B cell (primary cell): ENCODE results near the gene COQ2. TPM values are rescaled to one million over a fixed set of nuclear protein-coding genes. Genes with fewer than 3 reads are reported as not detected.

Source experiments
- ATAC-seq: fragments of 200-7000 bp; cut with Tn5 transposase; one replicate; pipeline ENCODE4 v1.10.0; 2021; ENCODE audit warnings: low read depth, mild to moderate bottlenecking, moderate number of reproducible peaks, moderate library complexity
- CTCF ChIA-PET: fragments of 350-600 bp; sonication (Branson Sonifier 250); formaldehyde crosslinking; loops from one replicate; lab custom pipeline; 2021; ENCODE audit warnings: antibody characterized with exemption, inconsistent platforms; lab: Charles Lee
- POLR2A ChIA-PET: fragments of 350-600 bp; sonication (Branson Sonifier 250); formaldehyde crosslinking; loops from one replicate; lab custom pipeline; 2021; ENCODE audit warnings: antibody characterized with exemption; lab: Charles Lee
- DNase-seq: peaks from one replicate; pipeline ENCODE4 v3.0.0; 2013
- H2AFZ ChIP-seq: 2 replicates; pipeline ENCODE4 v1.6.1; 2012; ENCODE audit warnings: mild to moderate bottlenecking, low read depth, low read length; ENCODE audit not compliant: insufficient read depth, poor library complexity, severe bottlenecking
- H3K27ac ChIP-seq, 2 donors: 1 replicate in 1 of 2; 2 replicates in 1 of 2; pipeline ENCODE4 v1.5.1; 2012 to 2013; ENCODE audit warnings: low read length in 2 of 2, mild to moderate bottlenecking in 2 of 2, moderate library complexity in 1 of 2
- H3K27me3 ChIP-seq, 4 experiments: fragments of 200-600 bp in 1 of 4; sonication (generic) in 1 of 4; replicated peaks in 1 of 4; 1 replicate in 2 of 4; 2 replicates in 2 of 4; pipeline versions ENCODE4 v1.6.1 to v1.7.0; 2013 to 2016; ENCODE audit warnings: low read length in 3 of 4, mild to moderate bottlenecking in 2 of 4, mixed read lengths in 1 of 4, moderate library complexity in 1 of 4; ENCODE audit not compliant: insufficient read depth in 4 of 4, control insufficient read depth in 3 of 4; ENCODE audit errors: control extremely low read depth in 1 of 4
- H3K36me3 ChIP-seq, 2 experiments: replicated peaks in 1 of 2; 1 replicate in 1 of 2; 2 replicates in 1 of 2; pipeline versions ENCODE4 v1.6.1 to v1.7.1; 2013; ENCODE audit warnings: low read length in 1 of 2; ENCODE audit not compliant: insufficient read depth in 2 of 2, control insufficient read depth in 1 of 2; ENCODE audit errors: control extremely low read depth in 1 of 2, extremely low read depth in 1 of 2
- H3K4me1 ChIP-seq, 2 donors: fragments of 200-600 bp in 1 of 2; sonication (generic) in 1 of 2; 1 replicate in 1 of 2; 2 replicates in 1 of 2; pipeline versions ENCODE4 v1.5.1 to v1.6.1; 2013 to 2017; ENCODE audit warnings: low read length in 2 of 2; ENCODE audit not compliant: control insufficient read depth in 2 of 2, insufficient read depth in 2 of 2
- H3K4me2 ChIP-seq: replicated peaks from 2 replicates; pipeline ENCODE3; 2012; ENCODE audit warnings: mild to moderate bottlenecking, low read depth, low read length; ENCODE audit not compliant: poor library complexity, severe bottlenecking
- H3K4me3 ChIP-seq, 5 experiments: fragments of 200-600 bp in 1 of 5; sonication (generic) in 1 of 5; 1 replicate in 3 of 5; 2 replicates in 2 of 5; pipeline versions ENCODE4 v1.5.1 to v1.7.0; 2011 to 2016; ENCODE audit warnings: low read length in 4 of 5, mild to moderate bottlenecking in 4 of 5, low read depth in 2 of 5, control low read depth in 1 of 5, moderate library complexity in 1 of 5; ENCODE audit not compliant: insufficient read depth in 1 of 5; ENCODE audit errors: control extremely low read depth in 1 of 5, extremely low read depth in 1 of 5
- H3K79me2 ChIP-seq: fragments of 200-600 bp; sonication (generic); one replicate; pipeline ENCODE4 v1.6.0; 2016; ENCODE audit warnings: low read length; ENCODE audit not compliant: control insufficient read depth, insufficient read depth
- H3K9ac ChIP-seq: fragments of 200-600 bp; sonication (generic); 2 replicates; pipeline ENCODE4 v1.6.1; 2017; ENCODE audit warnings: mild to moderate bottlenecking, low read length, moderate library complexity
- H3K9me3 ChIP-seq, 3 donors: one replicate each; pipeline versions ENCODE4 v1.6.1 to v1.7.1; 2013; ENCODE audit warnings: low read length in 2 of 3; ENCODE audit not compliant: control insufficient read depth in 2 of 3, insufficient read depth in 1 of 3; ENCODE audit errors: control extremely low read depth in 1 of 3
- H4K20me1 ChIP-seq: 2 replicates; pipeline ENCODE4 v1.6.0; 2012; ENCODE audit warnings: mild to moderate bottlenecking, low read length; ENCODE audit not compliant: insufficient read depth, control insufficient read depth, poor library complexity, severe bottlenecking
- H3K27ac Mint-ChIP-seq: one replicate; pipeline ENCODE4 v1.8.0; 2021; ENCODE audit warnings: mixed read lengths
- H3K27me3 Mint-ChIP-seq: one replicate; pipeline ENCODE4 v1.8.0; 2021; ENCODE audit warnings: mixed read lengths
- H3K4me1 Mint-ChIP-seq: one replicate; pipeline ENCODE4 v1.8.0; 2021; ENCODE audit warnings: mixed read lengths
- H3K4me3 Mint-ChIP-seq: one replicate; pipeline ENCODE4 v1.8.0; 2021; ENCODE audit warnings: mixed read lengths
- H3K9me3 Mint-ChIP-seq: one replicate; pipeline ENCODE4 v1.8.0; 2022; ENCODE audit warnings: mixed read lengths; ENCODE audit not compliant: insufficient read depth
- CTCF ChIP-seq: fragments of 200-600 bp; IDR thresholded peaks from one replicate; pipeline ENCODE4 v1.8.0; 2022; ENCODE audit warnings: antibody characterized with exemption, mild to moderate bottlenecking
- EZH2 ChIP-seq: IDR thresholded peaks from 2 replicates; pipeline ENCODE4 v1.6.1; 2012; ENCODE audit warnings: borderline replicate concordance, low read depth, mild to moderate bottlenecking, moderate library complexity, low read length; ENCODE audit not compliant: insufficient read depth, poor library complexity, severe bottlenecking
- WGBS: methylation state at CpG from one replicate; pipeline ENCODE4 v1.1.5; 2013; ENCODE audit warnings: missing lambda C conversion rate; ENCODE audit not compliant: insufficient coverage; 5-methylcytosine and 5-hydroxymethylcytosine counted together
- intact Hi-C: fragments of 100-400 bp; cut with micrococcal nuclease; formaldehyde crosslinking; loops from one replicate; pipeline ENCODE4 v1.10.0; 2022
- polyA plus RNA-seq: library from polyadenylated mRNA; depleted of rRNA; stranded (reverse); fragments of >200 nt; gene quantifications from 2 replicates; pipeline ENCODE4 v1.2.3, GENCODE V29; 2012
- total RNA-seq, 2 donors: library from RNA; stranded (reverse); fragments of 120-200 nt in 1 of 2; gene quantifications; 1 replicate in 1 of 2; 2 replicates in 1 of 2; pipeline versions ENCODE4 v1.2.3 to v1.2.4, GENCODE V29; 2013 to 2022

Gene COQ2
- total and polyA plus RNA-seq, 2 donors (not counting 1 experiment from before 2014, with no cell fraction given) = 8.1 to 27.9 TPM

DNA sequence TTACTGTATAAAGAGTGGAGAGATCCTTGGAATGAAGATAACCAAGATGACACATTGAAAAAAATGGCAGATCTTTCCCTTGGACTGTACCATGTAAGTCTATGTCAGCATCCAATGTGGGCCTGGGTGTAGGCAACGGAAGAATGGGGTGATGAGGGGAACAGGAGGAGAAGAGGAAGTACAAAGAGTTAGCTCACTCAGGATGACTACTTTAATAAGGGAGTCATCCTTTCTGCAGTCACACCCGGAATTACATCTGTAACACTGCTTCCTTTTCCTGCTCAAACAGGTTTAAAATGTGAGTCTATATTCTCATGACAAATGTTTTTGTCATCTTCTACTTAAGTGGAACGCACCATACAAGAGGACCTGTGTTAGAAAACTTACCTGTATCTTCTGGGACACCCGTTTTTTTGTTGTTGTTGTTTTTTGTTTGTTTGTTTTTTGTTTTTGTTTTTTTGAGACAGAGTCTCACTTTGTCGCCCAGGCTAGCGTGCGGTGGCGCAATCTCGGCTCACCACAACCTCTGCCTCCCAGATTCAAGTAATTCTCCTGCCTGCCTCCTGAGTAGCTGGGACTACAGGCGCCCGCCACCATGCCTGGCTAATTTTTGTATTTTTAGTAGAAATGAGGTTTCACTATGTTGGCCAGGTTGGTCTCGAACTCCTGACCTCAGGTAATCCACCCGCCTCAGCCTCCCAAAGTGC lies 32.0 kb upstream of the COQ2 start:
- H3K9ac ChIP-seq = no peak overlapping the region
- no peak overlapping the region for H3K4me2 ChIP-seq
- H4K20me1 ChIP-seq = no peaks in the 10 kb centered on the region
- intact Hi-C loops = no loop called here
- H3K36me3 ChIP-seq = peaks cover 2% of the 10 kb centered on the region in 2 experiments
- no peak overlapping the region for H2AFZ ChIP-seq
- H3K79me2 ChIP-seq = no peaks in the 10 kb centered on the region
- Mint-ChIP-seq H3K4me1 (no peaks in the 10 kb centered on the region), H3K27me3 (no peaks in the 10 kb centered on the region), H3K9me3 (no peaks in the 10 kb centered on the region), H3K4me3 (no peak overlapping the region), H3K27ac (no peak overlapping the region)
- ATAC-seq = no peak
- H3K27ac ChIP-seq = no peak overlapping the region
- H3K4me1 ChIP-seq = peaks cover 0 to 3% of the 10 kb centered on the region in 2 donors
- POLR2A ChIA-PET = no interaction called here
- CTCF ChIA-PET = no interaction called here
- no peaks in the 10 kb centered on the region for H3K9me3 ChIP-seq
- no peak overlapping the region for H3K4me3 ChIP-seq
- WGBS = 92% methylated on average over 2 of the region's 13 CpGs
- TF ChIP-seq EZH2 (no peak), CTCF (no peak)
- no peak for DNase-seq
- no peaks in the 10 kb centered on the region for H3K27me3 ChIP-seq

DNA sequence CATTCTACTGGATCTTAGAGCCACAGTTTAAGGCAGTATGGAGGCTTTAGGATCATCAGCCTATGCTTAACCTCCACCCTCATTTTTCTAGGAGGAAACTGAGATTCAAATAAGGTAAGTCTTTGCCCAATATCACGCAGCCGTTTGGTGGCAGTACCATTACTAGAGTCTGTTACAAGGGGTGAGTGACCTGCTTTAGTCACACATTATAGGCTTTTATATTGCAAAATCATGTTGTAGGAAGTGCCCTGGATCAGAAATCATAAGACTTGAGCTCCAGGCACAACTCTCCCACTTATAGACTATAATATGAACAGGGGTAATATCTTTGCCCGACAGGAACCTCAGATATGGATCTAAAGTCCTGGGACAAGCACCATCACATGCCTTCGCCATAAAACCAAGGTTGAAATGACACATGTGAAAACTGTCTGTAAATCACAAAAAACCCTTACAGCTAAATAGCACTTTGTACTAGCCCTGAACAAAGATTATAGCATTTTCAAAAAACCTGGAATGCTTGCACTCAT lies 30.8 kb upstream of the COQ2 start:
- H3K36me3 ChIP-seq = peaks cover 2% of the 10 kb centered on the region in 2 experiments
- no peak overlapping the region for H3K4me2 ChIP-seq
- no peak overlapping the region for H3K27ac ChIP-seq
- no peak overlapping the region for H3K4me3 Mint-ChIP-seq
- peaks cover 0 to under 1% of the 10 kb centered on the region in 2 donors for H3K4me1 ChIP-seq
- 93% methylated on average over 2 of the region's 4 CpGs for WGBS
- no peaks in the 10 kb centered on the region for H3K9me3 Mint-ChIP-seq
- no peak overlapping the region for H3K9ac ChIP-seq
- no peaks in the 10 kb centered on the region for H3K27me3 Mint-ChIP-seq
- no peak for TF ChIP-seq EZH2
- no peak for TF ChIP-seq CTCF
- H2AFZ ChIP-seq = no peak overlapping the region
- no peaks in the 10 kb centered on the region for H3K9me3 ChIP-seq
- no peaks in the 10 kb centered on the region for H3K79me2 ChIP-seq
- DNase-seq (no peak), ATAC-seq (no peak)
- CTCF ChIA-PET = interaction anchor here (1.0 kb wide), 2 partner anchors 31 to 34 kb away, joined by 3 read pairs; partner anchors contain the start of gene COQ2
- H3K4me3 ChIP-seq = no peak overlapping the region
- H3K27me3 ChIP-seq = no peaks in the 10 kb centered on the region
- H3K4me1 Mint-ChIP-seq = no peaks in the 10 kb centered on the region
- no peak overlapping the region for H3K27ac Mint-ChIP-seq
- POLR2A ChIA-PET = no interaction called here
- H4K20me1 ChIP-seq = no peaks in the 10 kb centered on the region
- intact Hi-C loops = no loop called here
